Upper lobe of left lung (tissue), 4 donors: ENCODE results near the gene PARP11.

Source experiments
- EP300 ChIP-seq, 4 donors: sonication (generic); formaldehyde crosslinking; IDR thresholded peaks; one replicate each; pipeline ENCODE4 v1.5.1; 2017; ENCODE audit warnings: antibody characterized with exemption in 4 of 4, control low read depth in 2 of 4
- POLR2A ChIP-seq, 4 donors: fragments of 450-650 bp; IDR thresholded peaks; one replicate each; pipeline ENCODE4 v1.5.1; 2016 to 2017; ENCODE audit warnings: antibody characterized with exemption in 4 of 4, mild to moderate bottlenecking in 2 of 4
- POLR2AphosphoS5 ChIP-seq, 2 donors: sonication (generic); formaldehyde crosslinking; IDR thresholded peaks; one replicate each; pipeline ENCODE4 v1.5.1; 2017; ENCODE audit warnings: antibody characterized with exemption in 2 of 2
- TF ChIP-seq, protein P1 (sequence below), 6 experiments: fragments of 450-650 bp in 4 of 6; fragments of 200-600 bp in 2 of 6; sonication (generic) in 2 of 6; IDR thresholded peaks; one replicate each; pipeline ENCODE4 v1.5.1; 2016 to 2019; ENCODE audit warnings: antibody characterized with exemption in 6 of 6

DNA sequence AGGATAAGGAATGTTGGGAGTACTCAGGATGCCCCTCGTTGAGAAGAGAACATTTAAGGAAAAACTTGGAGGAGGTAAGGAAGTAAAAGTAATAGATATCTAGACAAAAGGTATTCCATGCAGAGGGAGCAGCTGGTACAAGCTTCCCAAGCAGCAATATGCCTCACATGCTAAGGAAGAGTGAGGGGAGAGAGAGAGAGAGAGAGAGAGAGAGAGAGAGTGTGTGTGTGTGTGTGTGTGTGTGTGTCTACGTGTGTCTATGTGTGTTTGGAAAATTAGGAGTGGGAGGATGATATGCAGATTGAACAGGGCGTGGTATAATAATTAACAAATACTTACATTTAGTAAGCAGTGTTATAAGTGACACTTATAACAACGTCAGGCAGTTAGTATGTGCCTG is 9.2 kb upstream of the PARP11 start:
- TF ChIP-seq, protein P1, sequence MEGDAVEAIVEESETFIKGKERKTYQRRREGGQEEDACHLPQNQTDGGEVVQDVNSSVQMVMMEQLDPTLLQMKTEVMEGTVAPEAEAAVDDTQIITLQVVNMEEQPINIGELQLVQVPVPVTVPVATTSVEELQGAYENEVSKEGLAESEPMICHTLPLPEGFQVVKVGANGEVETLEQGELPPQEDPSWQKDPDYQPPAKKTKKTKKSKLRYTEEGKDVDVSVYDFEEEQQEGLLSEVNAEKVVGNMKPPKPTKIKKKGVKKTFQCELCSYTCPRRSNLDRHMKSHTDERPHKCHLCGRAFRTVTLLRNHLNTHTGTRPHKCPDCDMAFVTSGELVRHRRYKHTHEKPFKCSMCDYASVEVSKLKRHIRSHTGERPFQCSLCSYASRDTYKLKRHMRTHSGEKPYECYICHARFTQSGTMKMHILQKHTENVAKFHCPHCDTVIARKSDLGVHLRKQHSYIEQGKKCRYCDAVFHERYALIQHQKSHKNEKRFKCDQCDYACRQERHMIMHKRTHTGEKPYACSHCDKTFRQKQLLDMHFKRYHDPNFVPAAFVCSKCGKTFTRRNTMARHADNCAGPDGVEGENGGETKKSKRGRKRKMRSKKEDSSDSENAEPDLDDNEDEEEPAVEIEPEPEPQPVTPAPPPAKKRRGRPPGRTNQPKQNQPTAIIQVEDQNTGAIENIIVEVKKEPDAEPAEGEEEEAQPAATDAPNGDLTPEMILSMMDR (IDR thresholded peaks at IDR 0.05) = no peak
- no peak for TF ChIP-seq POLR2A (IDR thresholded peaks at IDR 0.05)
- no peak for TF ChIP-seq EP300 (IDR thresholded peaks at IDR 0.05)
- TF ChIP-seq POLR2AphosphoS5 (IDR thresholded peaks at IDR 0.05) = no peak
